Endothelial cell of umbilical vein (primary cell): Measurements from ENCODE around the gene BRSK2. TPM values are rescaled to one million over a fixed set of nuclear protein-coding genes. Genes with fewer than 3 reads are reported as not detected.

ENCODE experiments used
- BruUV-seq: library from RNA; stranded (reverse); fragments of 400-500 nt; replicated peaks from 2 replicates; lab custom pipeline; 2021; lab: Mats Ljungman, UMichigan
- CTCF ChIA-PET: fragments of 300-600, 350-600 bp; sonication (Branson Sonifier 250); formaldehyde crosslinking; loops from one replicate; lab custom pipeline; 2021; ENCODE audit warnings: antibody characterized with exemption, inconsistent platforms; lab: Charles Lee
- POLR2A ChIA-PET: fragments of 300-600, 350-600 bp; sonication (Branson Sonifier 250); formaldehyde crosslinking; loops from one replicate; lab custom pipeline; 2021; ENCODE audit warnings: antibody characterized with exemption, inconsistent platforms; lab: Charles Lee
- DNase-seq: peaks from one replicate; pipeline ENCODE4 v3.0.0-alpha.2; 2011; ENCODE audit warnings: low read depth, low spot score
- FAIRE-seq: peaks from 2 replicates; lab custom pipeline; 2011; peaks lifted over from hg19 to GRCh38; lab: Jason Lieb, UNC
- H2AFZ ChIP-seq: 2 replicates; pipeline ENCODE4 v1.6.0; 2012; ENCODE audit warnings: low read depth, low read length, control low read depth, inconsistent platforms
- H3K27ac ChIP-seq: 2 replicates; pipeline ENCODE4 v1.5.1; 2011; ENCODE audit warnings: low read depth, mild to moderate bottlenecking, control low read depth, low read length, moderate library complexity; ENCODE audit not compliant: insufficient read depth
- H3K27me3 ChIP-seq, 2 experiments: 2 replicates each; pipeline versions ENCODE4 v1.6.0 to v1.6.1; 2011; ENCODE audit warnings: low read length in 2 of 2, mixed read lengths in 1 of 2; ENCODE audit not compliant: control insufficient read depth in 2 of 2, insufficient read depth in 2 of 2
- H3K36me3 ChIP-seq, 2 experiments: 2 replicates in 1 of 2; 3 replicates in 1 of 2; pipeline ENCODE4 v1.5.1; 2011; ENCODE audit warnings: low read length in 2 of 2, mild to moderate bottlenecking in 1 of 2, moderate library complexity in 1 of 2; ENCODE audit not compliant: control insufficient read depth in 2 of 2, insufficient read depth in 2 of 2; ENCODE audit errors: extremely low read depth in 1 of 2
- H3K4me1 ChIP-seq: 3 replicates; pipeline ENCODE4 v1.5.1; 2011; ENCODE audit warnings: mild to moderate bottlenecking, low read length; ENCODE audit not compliant: control insufficient read depth, insufficient read depth; ENCODE audit errors: extremely low read depth
- H3K4me2 ChIP-seq: 2 replicates; pipeline ENCODE4 v1.6.1; 2011; ENCODE audit warnings: low read length, control low read depth, mixed read lengths; ENCODE audit not compliant: insufficient read depth
- H3K4me3 ChIP-seq, 3 experiments: fragments of 200-600 bp in 1 of 3; sonication (generic), shearing (Covaris generic) in 1 of 3; replicated peaks in 1 of 3; 2 replicates each; pipeline ENCODE4 v1.5.1; 2011 to 2016; ENCODE audit warnings: control low read depth in 3 of 3, low read length in 3 of 3, mild to moderate bottlenecking in 2 of 3, inconsistent platforms in 1 of 3, low read depth in 1 of 3, moderate library complexity in 1 of 3; ENCODE audit not compliant: insufficient read depth in 1 of 3
- H3K79me2 ChIP-seq: 2 replicates; pipeline ENCODE4 v1.6.0; 2012; ENCODE audit warnings: low read length, inconsistent platforms; ENCODE audit not compliant: control insufficient read depth, insufficient read depth
- H3K9ac ChIP-seq: replicated peaks from 2 replicates; pipeline ENCODE3; 2011; ENCODE audit warnings: low read length, control low read depth; ENCODE audit not compliant: insufficient read depth; ENCODE audit errors: extremely low read depth
- H3K9me1 ChIP-seq: replicated peaks from 3 replicates; pipeline ENCODE4 v1.6.0; 2011; ENCODE audit warnings: mild to moderate bottlenecking, low read length; ENCODE audit not compliant: control insufficient read depth, insufficient read depth; ENCODE audit errors: extremely low read depth
- H3K9me3 ChIP-seq: replicated peaks from 2 replicates; pipeline ENCODE4 v1.5.1; 2012; ENCODE audit warnings: low read length, inconsistent platforms; ENCODE audit not compliant: control insufficient read depth, insufficient read depth
- H4K20me1 ChIP-seq: replicated peaks from 2 replicates; pipeline ENCODE3; 2011; ENCODE audit warnings: mild to moderate bottlenecking, low read length; ENCODE audit not compliant: control insufficient read depth, insufficient read depth; ENCODE audit errors: extremely low read depth
- EZH2 ChIP-seq: IDR thresholded peaks from 2 replicates; pipeline ENCODE4 v1.6.1; 2012; ENCODE audit warnings: borderline replicate concordance, low read depth, mild to moderate bottlenecking, moderate library complexity, low read length, inconsistent platforms; ENCODE audit not compliant: severe bottlenecking
- FOS ChIP-seq: IDR thresholded peaks from 2 replicates; pipeline ENCODE4 v1.6.1; 2011; ENCODE audit warnings: mild to moderate bottlenecking, low read length, moderate library complexity, borderline replicate concordance; ENCODE audit not compliant: insufficient read depth
- GATA2 ChIP-seq: IDR thresholded peaks from 2 replicates; pipeline ENCODE4 v1.7.0; 2011; ENCODE audit warnings: low read depth, mild to moderate bottlenecking, moderate library complexity, mixed read lengths, low read length; ENCODE audit not compliant: insufficient read length, insufficient read depth
- JUN ChIP-seq: IDR thresholded peaks from 2 replicates; pipeline ENCODE4 v1.6.1; 2011; ENCODE audit warnings: borderline replicate concordance, low read depth; ENCODE audit not compliant: insufficient read length, insufficient read depth
- MYC ChIP-seq: IDR thresholded peaks from one replicate; pipeline ENCODE4 v1.6.1; 2011; ENCODE audit warnings: mild to moderate bottlenecking, low read depth, low read length
- POLR2A ChIP-seq: IDR thresholded peaks from 2 replicates; pipeline ENCODE4 v1.6.1; 2012; ENCODE audit warnings: low read depth, mild to moderate bottlenecking, control low read depth, low read length
- POLR2AphosphoS5 ChIP-seq: IDR thresholded peaks from 2 replicates; pipeline ENCODE4 v1.6.1; 2012; ENCODE audit warnings: low read depth, mild to moderate bottlenecking, control low read depth, low read length, moderate library complexity; ENCODE audit not compliant: insufficient read depth
- dilution Hi-C: fragments of 300-500 bp; cut with MboI; formaldehyde crosslinking; loops from one replicate; pipeline ENCODE4 v1.15.0; 2019; ENCODE audit warnings: low sequenced_read_pairs; ENCODE audit not compliant: extremely low pct_ligation_motif_present
- intact Hi-C: fragments of 100-400 bp; cut with micrococcal nuclease; formaldehyde crosslinking; loops from one replicate; pipeline ENCODE4 v1.10.0; 2022
- polyA plus RNA-seq, 4 experiments: library from polyadenylated mRNA; depleted of rRNA in 3 of 4; stranded (reverse) in 3 of 4; unstranded in 1 of 4; fragments of >200 nt; gene quantifications; 2 replicates each; pipeline versions ENCODE4 v1.2.1 to v1.2.3, GENCODE V29; 2011 to 2012; ENCODE audit warnings: missing spikeins in 1 of 4
- total RNA-seq: library from RNA; stranded (reverse); gene quantifications from 2 replicates; pipeline ENCODE4 v1.2.3, GENCODE V29; 2021
- TF ChIP-seq, protein P1 (sequence below): IDR thresholded peaks from 2 replicates; pipeline ENCODE4 v1.6.1; 2011; ENCODE audit not compliant: insufficient read depth, insufficient read length
- TF ChIP-seq, protein P2 (sequence below), 2 donors: IDR thresholded peaks; 1 replicate in 1 of 2; 2 replicates in 1 of 2; pipeline ENCODE4 v1.5.1; 2011; ENCODE audit warnings: low read length in 2 of 2, mild to moderate bottlenecking in 2 of 2, moderate library complexity in 2 of 2, control low read depth in 1 of 2, inconsistent platforms in 1 of 2, low read depth in 1 of 2; ENCODE audit not compliant: insufficient read depth in 1 of 2; ENCODE audit errors: extremely low read depth in 1 of 2

The BRSK2 gene
- total and polyA plus RNA-seq, 2 donors (not counting 3 experiments of a cell fraction or from before 2014, with no cell fraction given) = 0.08 to 0.20 TPM

DNA sequence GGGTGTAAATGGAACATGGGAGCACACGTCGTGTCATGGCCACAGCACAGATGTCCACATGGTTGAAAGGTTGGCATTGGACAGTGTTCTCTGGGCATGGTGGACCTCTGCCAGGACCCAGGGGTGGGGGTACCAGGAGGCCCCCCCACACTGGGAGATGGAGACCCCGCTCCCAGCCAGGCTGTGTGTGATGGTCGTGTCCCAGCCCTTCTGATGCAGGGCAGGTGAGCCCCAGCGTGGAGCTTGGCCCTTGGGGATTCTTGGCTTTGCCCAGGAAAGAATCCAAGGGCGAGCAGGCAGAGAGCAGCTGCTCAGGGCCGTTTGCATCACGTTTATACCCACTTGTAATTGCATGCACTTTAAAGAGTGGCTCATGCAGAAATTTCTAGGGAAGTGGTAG, 22.0 kb upstream of the BRSK2 start:
- Histone ChIP-seq H3K36me3 (no peaks in the 10 kb centered on the region), H3K9ac (no peak overlapping the region), H3K27ac (no peak overlapping the region), H3K27me3 (peaks cover 0 to 1% of the 10 kb centered on the region in 2 experiments), H2AFZ (no peak overlapping the region), H3K9me1 (no peaks in the 10 kb centered on the region), H4K20me1 (no peaks in the 10 kb centered on the region), H3K4me3 (no peak overlapping the region), H3K4me2 (no peak overlapping the region), H3K9me3 (no peaks in the 10 kb centered on the region), H3K4me1 (no peaks in the 10 kb centered on the region), H3K79me2 (no peaks in the 10 kb centered on the region)
- BruUV-seq = no TSS peak
- ChIA-PET POLR2A (no interaction called here), CTCF (interaction anchor here (1.1 to 1.3 kb wide), 2 partner anchors 15 to 147 kb away, joined by 3 read pairs; no protein-coding TSS in a partner anchor)
- no peak for FAIRE-seq
- dilution Hi-C loops (no loop called here), intact Hi-C loops (no loop called here)
- TF ChIP-seq EZH2 (no peak), MYC (no peak), FOS (no peak), GATA2 (no peak), POLR2AphosphoS5 (no peak), JUN (no peak), POLR2A (no peak)
- TF ChIP-seq, protein P1, sequence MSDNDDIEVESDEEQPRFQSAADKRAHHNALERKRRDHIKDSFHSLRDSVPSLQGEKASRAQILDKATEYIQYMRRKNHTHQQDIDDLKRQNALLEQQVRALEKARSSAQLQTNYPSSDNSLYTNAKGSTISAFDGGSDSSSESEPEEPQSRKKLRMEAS = no peak
- TF ChIP-seq, protein P2, sequence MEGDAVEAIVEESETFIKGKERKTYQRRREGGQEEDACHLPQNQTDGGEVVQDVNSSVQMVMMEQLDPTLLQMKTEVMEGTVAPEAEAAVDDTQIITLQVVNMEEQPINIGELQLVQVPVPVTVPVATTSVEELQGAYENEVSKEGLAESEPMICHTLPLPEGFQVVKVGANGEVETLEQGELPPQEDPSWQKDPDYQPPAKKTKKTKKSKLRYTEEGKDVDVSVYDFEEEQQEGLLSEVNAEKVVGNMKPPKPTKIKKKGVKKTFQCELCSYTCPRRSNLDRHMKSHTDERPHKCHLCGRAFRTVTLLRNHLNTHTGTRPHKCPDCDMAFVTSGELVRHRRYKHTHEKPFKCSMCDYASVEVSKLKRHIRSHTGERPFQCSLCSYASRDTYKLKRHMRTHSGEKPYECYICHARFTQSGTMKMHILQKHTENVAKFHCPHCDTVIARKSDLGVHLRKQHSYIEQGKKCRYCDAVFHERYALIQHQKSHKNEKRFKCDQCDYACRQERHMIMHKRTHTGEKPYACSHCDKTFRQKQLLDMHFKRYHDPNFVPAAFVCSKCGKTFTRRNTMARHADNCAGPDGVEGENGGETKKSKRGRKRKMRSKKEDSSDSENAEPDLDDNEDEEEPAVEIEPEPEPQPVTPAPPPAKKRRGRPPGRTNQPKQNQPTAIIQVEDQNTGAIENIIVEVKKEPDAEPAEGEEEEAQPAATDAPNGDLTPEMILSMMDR (IDR thresholded peaks at IDR 0.05; ENCODE audit: extremely low read depth in 1 of 2, insufficient read depth in 1 of 2, low read depth in 1 of 2, low read length in 2 of 2) = no peak
- DNase-seq = no peak
